ENCODE results near the gene TMEM79. TPM values are rescaled to one million over a fixed set of nuclear protein-coding genes. Genes with fewer than 3 reads are reported as not detected.
A peak's percentile ranks its signal among the peaks of the same experiment; 100 is the strongest.

TMEM79 gene
- total RNA-seq, 2 experiments from 2014 or later, result 8.0 to 8.2 TPM

GRCh38 chr1:156284757-156285156, 632 bp downstream of the TMEM79 start:
- CTCF ChIA-PET, result interaction anchor here (1.3 to 6.1 kb wide), 3 partner anchors 35 to 52 kb away, joined by 3 to 24 read pairs (median 4); partner anchors contain the start of gene CCT3

GRCh38 chr1:156285437-156285836, 1.3 kb downstream of the TMEM79 start:
- no peak for DNase-seq
- POLR2A ChIA-PET, result interaction anchor here (1.6 kb wide), 1 partner anchor 8 kb away, joined by 7 read pairs; no protein-coding TSS in a partner anchor
- Mint-ChIP-seq H3K4me1 (ENCODE audit: low read depth) (peaks cover 24% of the 10 kb centered on the region), H3K9me3 (no peaks in the 10 kb centered on the region), H3K27me3 (no peaks in the 10 kb centered on the region), H3K36me3 (ENCODE audit: low read depth) (peaks cover 15% of the 10 kb centered on the region), H3K4me3 (no peak overlapping the region), H3K27ac (no peak overlapping the region)
- CTCF ChIA-PET, result interaction anchor here (1.3 kb wide), 1 partner anchor 34 kb away, joined by 3 read pairs; no protein-coding TSS in a partner anchor
- intact Hi-C loops (cut with micrococcal nuclease), result no loop called here
- no peak for ATAC-seq
- TF ChIP-seq CTCF (IDR thresholded peaks at IDR 0.05), result no peak

More at GRCh38 chr1:156284757-156285156, 632 bp downstream of the TMEM79 start:
- no peaks in the 10 kb centered on the region for H3K9me3 Mint-ChIP-seq
- H3K27ac Mint-ChIP-seq, result peak overlapping the region; percentile 25
- DNase-seq, result no peak
- intact Hi-C loops (cut with micrococcal nuclease), result no loop called here
- peaks cover 20% of the 10 kb centered on the region for H3K36me3 Mint-ChIP-seq (ENCODE audit: low read depth)
- no peak overlapping the region for H3K4me3 Mint-ChIP-seq
- no peaks in the 10 kb centered on the region for H3K27me3 Mint-ChIP-seq
- H3K4me1 Mint-ChIP-seq (ENCODE audit: low read depth), result peaks cover 30% of the 10 kb centered on the region
- no peak for TF ChIP-seq CTCF (IDR thresholded peaks at IDR 0.05)
- ATAC-seq, result no peak
- POLR2A ChIA-PET, result interaction anchor here (0.9 to 5.1 kb wide), 7 partner anchors 9 to 148 kb away, joined by 3 to 50 read pairs (median 5); no protein-coding TSS in a partner anchor

GRCh38 chr1:156286061-156286460, 1.9 kb downstream of the TMEM79 start:
- DNase-seq, result no peak
- H3K4me3 Mint-ChIP-seq, result no peak overlapping the region
- no peaks in the 10 kb centered on the region for H3K27me3 Mint-ChIP-seq
- H3K9me3 Mint-ChIP-seq, result no peaks in the 10 kb centered on the region
- intact Hi-C loops (cut with micrococcal nuclease), result no loop called here
- ChIA-PET CTCF (no interaction called here), POLR2A (interaction anchor here (1.5 kb wide), 1 partner anchor 15 kb away, joined by 3 read pairs; no protein-coding TSS in a partner anchor)
- peaks cover 18% of the 10 kb centered on the region for H3K4me1 Mint-ChIP-seq (ENCODE audit: low read depth)
- H3K36me3 Mint-ChIP-seq (ENCODE audit: low read depth), result peaks cover 15% of the 10 kb centered on the region
- no peak for TF ChIP-seq CTCF (IDR thresholded peaks at IDR 0.05)
- no peak overlapping the region for H3K27ac Mint-ChIP-seq
- ATAC-seq, result no peak

- TF ChIP-seq CTCF (IDR thresholded peaks at IDR 0.05), result no peak
- no peak for DNase-seq
- H3K4me3 Mint-ChIP-seq, result no peak overlapping the region
- POLR2A ChIA-PET, result no interaction called here
- H3K9me3 Mint-ChIP-seq, result no peaks in the 10 kb centered on the region
- ATAC-seq, result no peak
- intact Hi-C loops (cut with micrococcal nuclease), result no loop called here
- peaks cover 6% of the 10 kb centered on the region for H3K36me3 Mint-ChIP-seq (ENCODE audit: low read depth)
- H3K4me1 Mint-ChIP-seq (ENCODE audit: low read depth), result peaks cover 8% of the 10 kb centered on the region
- no peak overlapping the region for H3K27ac Mint-ChIP-seq
- no peaks in the 10 kb centered on the region for H3K27me3 Mint-ChIP-seq
- CTCF ChIA-PET, result no interaction called here
Measured at GRCh38 chr1:156289857-156290256, 5.7 kb downstream of the TMEM79 start.

- ATAC-seq, result peak; percentile 40
- peak; percentile 16 for DNase-seq
- Mint-ChIP-seq H3K36me3 (ENCODE audit: low read depth) (peaks cover 6% of the 10 kb centered on the region), H3K4me1 (ENCODE audit: low read depth) (peaks cover 14% of the 10 kb centered on the region), H3K27ac (peak overlapping the region; percentile 25), H3K9me3 (no peaks in the 10 kb centered on the region), H3K4me3 (no peak overlapping the region), H3K27me3 (no peaks in the 10 kb centered on the region)
- no peak for TF ChIP-seq CTCF (IDR thresholded peaks at IDR 0.05)
- POLR2A ChIA-PET, result interaction anchor here (2.8 kb wide), 1 partner anchor 9 kb away, joined by 17 read pairs; the partner anchor contains the start of gene SMG5
- intact Hi-C loops (cut with micrococcal nuclease), result no loop called here
- CTCF ChIA-PET, result no interaction called here
Measured at GRCh38 chr1:156291226-156292061, 7.3 kb downstream of the TMEM79 start.

Measured in activated CD8-positive, alpha-beta T cell treated with anti-CD3 and anti-CD28 coated beads for 36 hours (primary cell).